PFSK-1 (cell line): ENCODE measurements around the gene PCDHB4.

Experiments used
- POLR2AphosphoS5 ChIP-seq: IDR thresholded peaks from 2 replicates; pipeline ENCODE4 v1.6.1; 2012; ENCODE audit warnings: low read depth, mild to moderate bottlenecking, control low read depth, low read length, moderate library complexity
- SIN3A ChIP-seq: IDR thresholded peaks from 2 replicates; pipeline ENCODE4 v1.6.1; 2012; ENCODE audit warnings: mild to moderate bottlenecking, low read length, moderate library complexity, borderline replicate concordance; ENCODE audit not compliant: insufficient read depth
- TAF1 ChIP-seq: IDR thresholded peaks from 2 replicates; pipeline ENCODE4 v1.6.1; 2012; ENCODE audit warnings: low read length, control low read depth, borderline replicate concordance; ENCODE audit not compliant: insufficient read depth
- TF ChIP-seq, protein P1 (sequence below), 2 experiments: IDR thresholded peaks; 2 replicates each; pipeline versions ENCODE4 v1.6.1 to v1.8.0; 2011 to 2012; ENCODE audit warnings: low read depth in 2 of 2, low read length in 2 of 2, control low read depth in 1 of 2, inconsistent platforms in 1 of 2, mild to moderate bottlenecking in 1 of 2, moderate library complexity in 1 of 2; ENCODE audit not compliant: insufficient read depth in 1 of 2

DNA sequence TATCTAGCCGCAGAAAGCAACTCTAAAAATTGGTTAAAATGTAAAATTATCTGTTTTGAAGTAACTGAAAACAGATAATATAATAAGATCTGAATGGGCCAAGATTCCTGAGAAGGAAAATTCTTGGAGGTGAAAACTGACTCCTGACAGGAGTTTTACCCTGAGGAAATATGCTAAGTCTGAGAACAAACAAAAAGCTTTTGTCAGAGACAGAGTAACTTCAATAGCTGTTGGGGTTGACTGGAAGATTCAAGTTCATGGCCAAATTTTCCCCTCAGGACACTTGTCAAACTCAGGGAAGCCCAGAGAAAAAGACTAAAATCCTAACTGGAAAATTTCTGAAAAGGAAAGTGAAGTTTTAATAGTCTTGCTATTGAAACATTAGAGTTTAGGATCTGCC is 5.7 kb downstream of the PCDHB4 start:
- TF ChIP-seq TAF1: no peak
- TF ChIP-seq POLR2AphosphoS5: no peak
- TF ChIP-seq, protein P1, sequence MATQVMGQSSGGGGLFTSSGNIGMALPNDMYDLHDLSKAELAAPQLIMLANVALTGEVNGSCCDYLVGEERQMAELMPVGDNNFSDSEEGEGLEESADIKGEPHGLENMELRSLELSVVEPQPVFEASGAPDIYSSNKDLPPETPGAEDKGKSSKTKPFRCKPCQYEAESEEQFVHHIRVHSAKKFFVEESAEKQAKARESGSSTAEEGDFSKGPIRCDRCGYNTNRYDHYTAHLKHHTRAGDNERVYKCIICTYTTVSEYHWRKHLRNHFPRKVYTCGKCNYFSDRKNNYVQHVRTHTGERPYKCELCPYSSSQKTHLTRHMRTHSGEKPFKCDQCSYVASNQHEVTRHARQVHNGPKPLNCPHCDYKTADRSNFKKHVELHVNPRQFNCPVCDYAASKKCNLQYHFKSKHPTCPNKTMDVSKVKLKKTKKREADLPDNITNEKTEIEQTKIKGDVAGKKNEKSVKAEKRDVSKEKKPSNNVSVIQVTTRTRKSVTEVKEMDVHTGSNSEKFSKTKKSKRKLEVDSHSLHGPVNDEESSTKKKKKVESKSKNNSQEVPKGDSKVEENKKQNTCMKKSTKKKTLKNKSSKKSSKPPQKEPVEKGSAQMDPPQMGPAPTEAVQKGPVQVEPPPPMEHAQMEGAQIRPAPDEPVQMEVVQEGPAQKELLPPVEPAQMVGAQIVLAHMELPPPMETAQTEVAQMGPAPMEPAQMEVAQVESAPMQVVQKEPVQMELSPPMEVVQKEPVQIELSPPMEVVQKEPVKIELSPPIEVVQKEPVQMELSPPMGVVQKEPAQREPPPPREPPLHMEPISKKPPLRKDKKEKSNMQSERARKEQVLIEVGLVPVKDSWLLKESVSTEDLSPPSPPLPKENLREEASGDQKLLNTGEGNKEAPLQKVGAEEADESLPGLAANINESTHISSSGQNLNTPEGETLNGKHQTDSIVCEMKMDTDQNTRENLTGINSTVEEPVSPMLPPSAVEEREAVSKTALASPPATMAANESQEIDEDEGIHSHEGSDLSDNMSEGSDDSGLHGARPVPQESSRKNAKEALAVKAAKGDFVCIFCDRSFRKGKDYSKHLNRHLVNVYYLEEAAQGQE (IDR thresholded peaks at IDR 0.05; ENCODE audit: insufficient read depth in 1 of 2, low read depth in 2 of 2, low read length in 2 of 2): no peak
- no peak for TF ChIP-seq SIN3A
